GM18870 (cell line): Measurements from ENCODE around the gene CIAO2A.
"Not testable (repeated sequence)": the region's sequence is repeated elsewhere in the genome, so short reads cannot be mapped to it uniquely, and the experiment has no call there.

Source experiments
- ATAC-seq: cut with Tn5 transposase; IDR thresholded peaks from one replicate; pipeline ENCODE4 v1.9.1; 2021; ENCODE audit warnings: moderate library complexity; ENCODE audit not compliant: unreplicated experiment

CIAO2A gene

GRCh38 chr15:64072812-64073211, 20.8 kb downstream of the CIAO2A start:
- ATAC-seq: no peak

GRCh38 chr15:64071931-64072765, 21.5 kb downstream of the CIAO2A start:
- ATAC-seq: no peak

- ATAC-seq: no peak
Observed at GRCh38 chr15:64070965-64071851, 22.4 kb downstream of the CIAO2A start.

DNA sequence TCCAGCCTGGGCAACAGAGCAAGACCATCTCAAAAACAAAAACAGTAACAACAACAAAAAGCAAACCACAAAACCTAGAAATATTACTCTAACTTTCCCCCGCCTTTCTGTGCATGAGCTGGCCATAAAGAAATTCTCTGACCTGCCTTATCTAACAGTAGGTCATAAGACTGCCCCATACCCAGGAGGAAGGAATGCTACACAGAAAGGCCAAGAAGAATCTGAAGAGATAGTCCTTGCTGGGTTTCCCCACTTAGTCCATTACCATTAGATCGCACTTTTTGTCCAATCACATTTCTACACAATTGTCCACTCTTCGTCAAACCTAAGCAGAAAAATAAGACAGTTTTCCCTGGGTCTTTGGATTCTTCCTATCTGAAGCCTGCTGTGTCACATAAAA, 23.5 kb downstream of the CIAO2A start:
- ATAC-seq: no peak

GRCh38 chr15:64068133-64068532, 25.5 kb downstream of the CIAO2A start:
- ATAC-seq: no peak

- no peak for ATAC-seq
Observed at GRCh38 chr15:64067564-64068030, 26.0 kb downstream of the CIAO2A start.

GRCh38 chr15:64066451-64066850, 27.2 kb downstream of the CIAO2A start:
- no peak for ATAC-seq

DNA sequence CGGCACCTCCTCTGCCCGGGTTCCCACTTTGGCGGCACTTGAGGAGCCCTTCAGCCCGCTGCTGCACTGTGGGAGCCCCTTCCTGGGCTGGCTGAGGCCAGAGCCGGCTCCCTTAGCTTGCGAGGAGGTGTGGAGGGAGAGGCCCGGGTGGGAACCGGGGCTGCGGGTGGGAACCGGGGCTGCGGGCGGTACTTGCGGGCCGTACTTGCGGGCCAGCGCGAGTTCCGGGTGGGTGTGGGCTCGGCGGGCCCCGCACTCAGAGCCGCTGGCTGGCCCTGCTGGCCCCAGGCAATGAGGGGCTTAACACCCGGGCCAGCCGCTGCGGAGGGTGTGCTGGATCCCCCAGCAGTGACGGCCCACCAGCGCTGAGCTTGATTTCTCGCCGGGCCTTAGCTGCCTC, 32.9 kb downstream of the CIAO2A start:
- ATAC-seq: no peak

GRCh38 chr15:64059104-64059503, 34.5 kb downstream of the CIAO2A start:
- not testable (repeated sequence) for ATAC-seq

DNA sequence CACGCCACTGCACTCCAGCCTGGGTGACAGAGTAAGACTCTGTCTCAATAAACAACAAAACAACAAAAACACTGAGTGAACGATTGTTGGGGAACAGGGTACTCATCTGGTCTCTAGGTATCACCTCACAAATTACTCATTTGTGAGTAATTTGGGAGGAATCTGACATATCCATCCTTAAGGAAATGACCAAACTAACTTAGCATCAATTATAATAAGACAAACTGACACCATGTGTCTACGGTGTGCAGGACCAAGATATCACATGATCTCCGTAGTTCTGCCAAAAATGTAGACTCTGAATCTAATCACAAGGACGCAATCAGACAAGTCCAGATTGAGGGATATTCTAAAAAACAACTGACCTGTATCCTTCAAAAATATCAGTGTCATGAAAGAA, 35.4 kb downstream of the CIAO2A start:
- ATAC-seq: no peak

DNA sequence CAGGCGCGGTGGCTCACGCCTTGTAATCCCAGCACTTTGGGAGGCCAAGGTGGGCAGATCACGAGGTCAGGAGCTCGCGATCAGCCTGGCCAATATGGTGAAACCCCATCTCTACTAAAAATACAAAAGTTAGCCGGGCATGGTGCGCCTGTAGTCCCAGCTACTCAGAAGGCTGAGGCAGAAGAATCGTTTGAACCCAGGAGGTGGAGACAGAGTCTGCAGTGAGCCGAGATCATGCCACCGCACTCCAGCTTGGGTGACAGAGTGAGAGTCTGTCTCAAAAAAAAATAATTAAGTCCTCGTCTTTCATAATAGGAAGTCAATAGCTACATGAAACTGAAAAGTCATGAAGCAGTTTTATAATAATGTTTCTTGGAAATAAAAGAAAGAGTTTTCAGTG, 40.0 kb downstream of the CIAO2A start:
- not testable (repeated sequence) for ATAC-seq

- ATAC-seq: no peak
Observed at GRCh38 chr15:64052925-64053491, 40.6 kb downstream of the CIAO2A start.

- ATAC-seq: no peak
Observed at GRCh38 chr15:64051407-64052259, 42.0 kb downstream of the CIAO2A start.

DNA sequence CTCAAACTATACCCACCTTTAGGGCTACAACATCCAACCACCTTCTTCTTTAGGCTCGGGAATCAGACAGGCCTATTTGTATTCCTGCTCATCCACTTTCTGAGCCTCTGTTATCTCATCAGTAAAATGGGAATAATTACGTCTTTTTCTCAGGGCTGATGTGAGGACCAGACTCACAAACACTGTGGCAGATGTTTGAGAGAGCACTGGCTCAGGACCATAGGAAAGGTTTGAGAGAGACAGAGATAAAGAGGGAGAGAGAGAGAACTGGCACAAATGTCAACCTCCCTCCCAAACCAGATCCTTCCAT, 42.6 kb downstream of the CIAO2A start:
- ATAC-seq: no peak

- no peak for ATAC-seq
Observed at GRCh38 chr15:64050281-64051092, 43.2 kb downstream of the CIAO2A start.

GRCh38 chr15:64048781-64049460, 44.7 kb downstream of the CIAO2A start:
- no peak for ATAC-seq

DNA sequence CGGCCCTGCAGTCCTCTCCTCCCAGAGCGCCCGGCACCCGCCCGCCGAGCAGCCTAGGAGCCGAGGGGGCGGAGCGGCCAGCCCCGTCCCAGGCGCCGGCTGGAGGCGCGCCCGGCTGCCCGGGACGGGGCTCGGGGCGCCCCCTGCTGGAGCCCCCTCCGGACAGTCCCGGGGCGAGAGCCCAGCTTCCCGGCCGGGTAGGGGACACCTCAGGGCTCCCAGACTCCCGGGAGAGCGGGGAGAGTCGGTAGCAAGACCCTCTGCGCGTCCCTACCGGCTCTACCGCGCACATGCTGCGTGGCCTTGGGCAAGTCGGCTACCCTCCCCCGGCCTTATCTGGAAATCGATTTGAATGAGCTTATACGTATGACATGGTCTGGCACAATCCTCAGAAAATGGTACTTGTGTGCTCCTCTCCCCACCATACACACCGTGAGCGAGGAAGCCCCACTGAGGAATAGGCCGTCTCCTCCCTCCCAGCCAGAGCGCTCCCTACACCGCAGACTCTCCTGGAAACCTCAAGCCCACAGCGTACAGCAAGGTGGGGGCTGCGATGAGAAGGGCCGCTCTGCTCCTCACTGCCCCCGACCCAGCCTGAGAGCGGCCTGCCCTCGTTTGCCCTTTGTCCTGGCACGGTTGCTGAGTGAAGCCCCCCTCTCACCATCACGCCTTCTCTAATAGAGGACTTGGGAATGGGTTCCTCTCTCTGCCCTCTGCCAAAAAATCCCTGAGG, 47.1 kb downstream of the CIAO2A start, which contains the start of gene DAPK2:
Gene DAPK2 (minus strand): TSS at position 65 of the 733 bp plus-strand sequence. CDS start 6,224 bp downstream, outside the sequence.
- ATAC-seq: no peak

- ATAC-seq: no peak
Observed at GRCh38 chr15:64045774-64046420, 47.7 kb downstream of the CIAO2A start.
